Fibroblast of mammary gland (primary cell): ENCODE measurements around the gene OSBPL1A.
"Not testable (repeated sequence)": the region's sequence is repeated elsewhere in the genome, so short reads cannot be mapped to it uniquely, and the experiment has no call there.

Source experiments
- DNase-seq: peaks from one replicate; pipeline ENCODE4 v3.0.0-alpha.2; 2010; ENCODE audit warnings: low read depth
- H3K4me3 ChIP-seq: 2 replicates; pipeline ENCODE4 v1.5.1; 2011; ENCODE audit warnings: low read depth, mild to moderate bottlenecking, low read length, moderate library complexity; ENCODE audit not compliant: control insufficient read depth
- TF ChIP-seq, protein P1 (sequence below): conservative IDR thresholded peaks from 2 replicates; pipeline ENCODE4 v1.5.1; 2011; ENCODE audit warnings: low read depth, low read length, inconsistent platforms; ENCODE audit not compliant: control insufficient read depth, insufficient read depth

The OSBPL1A gene

DNA sequence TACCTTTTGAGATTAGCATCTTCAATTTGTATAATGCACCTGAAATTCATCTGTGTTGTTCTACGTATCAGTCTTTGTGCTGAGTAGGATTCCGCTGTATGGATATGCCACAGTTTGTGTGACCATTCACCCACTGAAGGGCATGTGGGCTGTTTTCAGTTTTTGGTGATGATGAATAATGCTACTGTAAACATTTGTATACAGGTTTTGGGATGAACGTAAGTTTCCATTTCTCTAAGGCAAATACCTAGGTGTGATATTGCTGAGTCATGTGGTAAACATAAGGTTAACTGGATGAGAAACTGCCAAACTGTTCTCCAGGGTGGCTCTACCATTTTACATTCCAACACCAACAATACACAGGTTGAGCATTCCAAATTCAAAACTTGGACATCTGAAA, 223.6 kb downstream of the OSBPL1A start:
- H3K4me3 ChIP-seq = no peak overlapping the region
- TF ChIP-seq, protein P1, sequence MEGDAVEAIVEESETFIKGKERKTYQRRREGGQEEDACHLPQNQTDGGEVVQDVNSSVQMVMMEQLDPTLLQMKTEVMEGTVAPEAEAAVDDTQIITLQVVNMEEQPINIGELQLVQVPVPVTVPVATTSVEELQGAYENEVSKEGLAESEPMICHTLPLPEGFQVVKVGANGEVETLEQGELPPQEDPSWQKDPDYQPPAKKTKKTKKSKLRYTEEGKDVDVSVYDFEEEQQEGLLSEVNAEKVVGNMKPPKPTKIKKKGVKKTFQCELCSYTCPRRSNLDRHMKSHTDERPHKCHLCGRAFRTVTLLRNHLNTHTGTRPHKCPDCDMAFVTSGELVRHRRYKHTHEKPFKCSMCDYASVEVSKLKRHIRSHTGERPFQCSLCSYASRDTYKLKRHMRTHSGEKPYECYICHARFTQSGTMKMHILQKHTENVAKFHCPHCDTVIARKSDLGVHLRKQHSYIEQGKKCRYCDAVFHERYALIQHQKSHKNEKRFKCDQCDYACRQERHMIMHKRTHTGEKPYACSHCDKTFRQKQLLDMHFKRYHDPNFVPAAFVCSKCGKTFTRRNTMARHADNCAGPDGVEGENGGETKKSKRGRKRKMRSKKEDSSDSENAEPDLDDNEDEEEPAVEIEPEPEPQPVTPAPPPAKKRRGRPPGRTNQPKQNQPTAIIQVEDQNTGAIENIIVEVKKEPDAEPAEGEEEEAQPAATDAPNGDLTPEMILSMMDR = no peak
- no peak for DNase-seq

DNA sequence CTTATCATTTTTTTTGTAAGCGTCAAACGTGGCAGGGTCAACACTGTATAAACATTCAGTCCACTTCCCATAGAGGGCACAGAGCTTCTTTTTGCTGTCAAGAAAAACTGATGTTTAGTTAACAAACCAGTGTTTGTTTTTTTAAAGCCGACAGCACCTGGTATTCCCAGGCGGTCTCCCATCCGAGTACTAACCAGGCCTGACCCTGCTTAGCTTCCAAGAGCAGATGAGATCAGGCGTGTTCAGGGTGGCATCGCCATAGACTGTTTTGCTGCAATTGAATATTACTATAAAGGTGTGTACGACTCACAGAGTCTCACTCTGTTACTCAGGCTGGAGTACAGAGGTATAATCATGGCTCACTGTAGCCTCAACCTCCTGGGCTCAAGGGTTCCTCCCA, 227.3 kb downstream of the OSBPL1A start:
- DNase-seq = no peak
- TF ChIP-seq, protein P1 = no peak
- H3K4me3 ChIP-seq = no peak overlapping the region

DNA sequence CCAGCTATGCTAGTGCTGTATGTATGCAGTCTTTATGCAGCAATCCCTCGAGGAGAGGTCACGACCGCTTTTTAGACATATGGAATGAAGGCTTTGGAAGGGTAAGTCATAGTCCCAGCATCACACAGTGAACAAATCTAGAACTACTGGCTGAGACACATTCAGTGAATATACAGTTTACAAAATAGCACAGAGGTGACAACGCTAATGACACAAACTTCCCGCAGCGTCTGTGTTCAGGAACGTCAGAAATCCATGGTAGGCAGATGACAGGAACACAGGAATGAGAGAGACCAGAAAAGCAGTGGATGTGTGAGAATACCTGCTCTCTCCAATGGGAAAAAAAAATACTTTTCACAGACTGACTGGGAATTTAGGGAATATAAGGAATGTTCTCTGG, 229.1 kb downstream of the OSBPL1A start:
- DNase-seq = no peak
- TF ChIP-seq, protein P1 = no peak
- H3K4me3 ChIP-seq = no peak overlapping the region

DNA sequence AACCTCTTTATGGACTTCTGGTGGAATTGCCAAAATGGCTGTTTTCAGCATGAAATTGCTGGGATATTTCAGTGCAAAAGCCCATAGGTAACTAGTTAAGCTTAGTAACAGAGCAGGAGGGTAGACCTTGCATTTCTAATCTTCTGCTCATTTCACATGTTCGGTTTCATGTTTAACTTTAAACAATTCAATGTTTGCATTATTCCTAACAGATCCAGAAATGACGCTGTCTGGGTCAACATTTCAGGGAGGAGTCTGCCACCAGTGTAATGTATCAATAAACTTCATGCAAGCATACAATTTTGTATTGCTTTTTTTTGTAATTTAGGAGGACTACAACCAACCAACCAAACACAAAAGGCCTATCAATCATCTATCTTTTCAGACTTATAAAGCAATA, 236.3 kb downstream of the OSBPL1A start:
- no peak overlapping the region for H3K4me3 ChIP-seq
- TF ChIP-seq, protein P1 = no peak
- DNase-seq = no peak

DNA sequence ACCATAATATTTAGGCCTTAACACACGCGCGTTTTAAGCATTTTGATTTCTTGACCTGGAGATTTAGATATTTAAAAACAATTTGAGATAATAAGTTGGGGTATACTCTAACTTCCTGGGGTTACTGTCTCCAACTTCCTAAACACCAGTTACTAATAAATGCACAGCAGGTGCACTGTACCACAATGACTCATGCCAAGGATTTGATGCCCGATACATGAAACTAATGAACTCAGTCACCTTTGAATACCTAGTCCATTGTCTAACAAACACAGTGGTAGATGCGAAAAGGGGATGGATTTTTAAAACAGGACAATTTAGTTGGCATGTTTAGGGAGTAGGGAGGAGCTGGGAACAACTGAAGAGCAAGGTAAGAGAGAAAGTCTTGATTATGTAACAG, 237.5 kb downstream of the OSBPL1A start:
- no peak overlapping the region for H3K4me3 ChIP-seq
- TF ChIP-seq, protein P1 = no peak
- no peak for DNase-seq

DNA sequence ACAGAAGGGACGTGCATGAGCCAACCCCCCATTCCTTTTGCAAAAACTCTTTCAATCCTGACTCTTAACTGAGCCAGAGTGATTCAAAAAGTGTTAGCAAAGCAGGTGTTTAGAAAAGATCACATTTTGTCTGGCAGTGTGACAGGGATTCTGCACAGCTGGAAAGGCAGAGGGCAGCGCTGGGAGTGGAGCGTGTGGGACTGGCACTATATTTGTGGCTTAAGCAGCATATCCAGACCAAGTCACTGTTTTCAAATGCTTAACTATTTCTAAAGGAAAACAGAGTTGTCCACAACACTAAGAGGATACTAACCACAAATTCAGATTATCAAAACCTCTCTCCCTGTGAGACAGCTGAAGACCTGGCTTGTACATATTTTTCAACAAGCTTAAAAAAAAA, 239.8 kb downstream of the OSBPL1A start:
- TF ChIP-seq, protein P1 = no peak
- no peak overlapping the region for H3K4me3 ChIP-seq
- no peak for DNase-seq

DNA sequence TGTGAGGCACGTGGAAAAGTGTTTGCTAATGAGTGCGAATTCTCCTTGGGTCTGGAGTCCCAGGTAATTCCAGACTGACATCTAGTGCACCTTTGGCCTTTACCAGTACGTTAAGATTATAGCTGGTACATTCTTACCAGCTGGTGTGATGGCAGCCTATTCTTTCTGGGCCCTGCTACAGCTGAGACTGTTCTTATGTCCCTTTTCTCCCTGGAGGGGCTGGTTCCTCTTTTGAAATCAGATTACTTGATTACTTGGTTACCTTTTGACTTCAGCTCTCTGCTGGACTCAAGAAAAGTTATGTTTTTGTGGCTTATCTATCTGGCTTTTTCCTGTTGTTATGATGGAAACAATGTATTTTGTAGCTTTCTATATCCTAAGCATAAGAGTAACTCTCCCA, 244.2 kb downstream of the OSBPL1A start:
- no peak overlapping the region for H3K4me3 ChIP-seq
- TF ChIP-seq, protein P1 = no peak
- DNase-seq = no peak

DNA sequence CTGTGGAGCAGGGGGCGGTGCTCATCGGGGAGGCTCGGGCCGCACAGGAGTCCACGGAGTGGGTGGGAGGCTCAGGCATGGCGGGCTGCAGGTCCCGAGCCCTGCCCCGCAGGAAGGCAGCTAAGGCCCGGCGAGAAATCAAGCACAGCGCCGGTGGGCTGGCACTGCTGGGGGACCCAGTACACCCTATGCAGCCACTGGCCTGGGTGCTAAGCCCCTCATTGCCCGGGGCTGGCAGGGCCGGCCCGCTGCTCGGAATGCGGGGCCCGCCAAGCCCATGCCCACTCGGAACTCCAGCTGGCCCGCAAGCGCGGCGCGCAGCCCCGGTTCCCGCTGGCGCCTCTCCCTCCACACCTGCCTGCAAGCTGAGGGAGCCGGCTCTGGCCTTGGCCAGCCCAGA, 248.0 kb downstream of the OSBPL1A start:
- not testable (repeated sequence) for DNase-seq, H3K4me3 ChIP-seq
